GM15510 (cell line): ENCODE measurements around the gene LSM6.

ENCODE experiments used
- POLR2A ChIP-seq: IDR thresholded peaks from 3 replicates; pipeline ENCODE4 v1.6.1; 2011; ENCODE audit warnings: borderline replicate concordance; ENCODE audit not compliant: insufficient read length; ENCODE audit errors: extremely low read depth

The LSM6 gene

GRCh38 chr4:146165840-146166239 is 9.7 kb upstream of the LSM6 start:
- no peak for TF ChIP-seq POLR2A

DNA sequence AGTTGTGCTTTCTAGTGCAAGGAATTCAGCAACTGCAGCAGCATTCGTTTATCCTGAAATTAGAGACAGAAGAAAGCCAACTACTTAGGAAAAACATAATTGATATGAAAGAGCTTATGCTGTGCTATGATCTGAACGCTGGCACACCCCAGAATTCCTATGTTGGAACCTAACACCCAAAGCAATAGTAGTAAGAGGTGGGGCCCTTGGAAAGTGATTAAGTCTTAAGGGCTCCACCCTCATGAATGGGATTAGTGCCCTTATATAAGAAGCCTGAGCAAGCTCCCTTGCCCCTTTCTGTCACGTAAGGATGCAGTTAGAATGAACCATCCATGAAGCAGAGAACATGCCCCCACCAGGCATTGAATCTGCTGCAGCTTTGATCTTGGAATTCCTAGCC is 5.4 kb upstream of the LSM6 start:
- no peak for TF ChIP-seq POLR2A

- TF ChIP-seq POLR2A: no peak
These were observed 1.4 kb downstream of the LSM6 start for GRCh38 chr4:146176891-146177290.

DNA sequence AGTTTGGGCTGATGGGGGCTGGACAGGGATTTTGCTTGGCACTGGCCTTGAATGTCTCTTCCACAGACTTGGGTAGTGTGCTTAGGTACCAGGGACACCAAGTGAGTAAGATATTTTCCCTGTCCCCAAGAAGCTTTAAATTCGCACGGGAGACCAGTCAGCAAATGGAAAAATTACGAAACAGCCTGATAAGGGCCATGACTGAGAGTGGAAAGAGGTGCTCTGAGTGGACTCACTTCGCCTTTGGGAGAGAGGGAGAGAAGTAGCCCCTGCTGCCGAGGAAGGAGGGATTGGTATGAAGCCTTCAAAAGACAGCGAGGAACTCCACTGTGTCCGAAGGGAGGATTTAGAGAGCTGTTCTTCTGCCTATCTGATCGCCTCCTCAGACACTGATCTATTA is 2.6 kb downstream of the LSM6 start:
- no peak for TF ChIP-seq POLR2A

DNA sequence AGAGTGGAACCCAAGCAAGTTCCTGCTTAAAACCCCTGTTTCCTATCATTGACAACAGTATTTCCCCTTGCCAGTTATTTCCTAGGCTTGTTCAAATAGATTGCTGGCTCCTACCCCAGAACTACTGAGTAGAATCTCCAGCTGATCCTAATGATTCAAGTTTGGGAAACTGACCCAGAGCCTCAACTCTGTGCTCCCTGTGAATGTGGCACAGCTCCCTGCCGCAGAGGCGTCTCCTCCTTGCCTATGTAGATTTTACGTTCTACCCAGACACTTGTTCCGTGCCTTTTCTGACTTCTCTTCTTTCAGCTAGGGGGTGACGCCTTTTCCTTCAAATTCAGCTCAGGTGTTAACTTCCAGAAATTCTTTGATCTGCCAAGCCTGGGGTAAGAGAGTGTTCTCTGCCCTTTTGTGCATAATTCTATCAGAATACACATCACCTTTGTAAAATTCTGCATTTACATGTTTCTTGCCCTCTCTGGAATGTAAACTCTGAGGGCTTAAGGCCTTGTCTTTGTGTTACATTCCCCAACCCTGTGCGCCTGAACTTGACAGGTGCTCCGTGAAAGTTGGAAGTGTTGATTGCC is 4.4 kb downstream of the LSM6 start:
- TF ChIP-seq POLR2A: no peak

GRCh38 chr4:146182443-146182842 is 6.9 kb downstream of the LSM6 start:
- no peak for TF ChIP-seq POLR2A

DNA sequence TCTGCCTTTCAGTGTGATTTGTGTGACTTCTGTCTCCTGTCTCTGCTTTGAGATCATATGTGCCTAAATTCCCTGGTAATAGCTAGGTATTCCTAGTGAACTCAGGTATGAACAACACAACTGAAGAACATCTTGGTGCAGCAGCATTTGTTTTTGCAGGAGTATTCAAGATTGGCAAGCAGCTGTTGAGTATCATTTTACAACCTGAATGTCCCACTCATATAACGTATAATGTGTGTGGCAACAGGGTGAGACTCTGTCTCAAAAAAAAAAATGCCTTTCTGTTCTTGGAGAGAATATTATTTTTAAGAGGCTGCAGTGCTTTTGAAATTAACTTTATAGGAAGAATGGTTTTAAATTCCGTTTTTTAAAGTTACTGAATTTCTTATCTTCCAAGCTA is 7.7 kb downstream of the LSM6 start:
- TF ChIP-seq POLR2A: no peak

GRCh38 chr4:146186041-146186440 is 10.5 kb downstream of the LSM6 start:
- no peak for TF ChIP-seq POLR2A

- TF ChIP-seq POLR2A: no peak
These were observed 11.1 kb downstream of the LSM6 start for GRCh38 chr4:146186596-146186995.

DNA sequence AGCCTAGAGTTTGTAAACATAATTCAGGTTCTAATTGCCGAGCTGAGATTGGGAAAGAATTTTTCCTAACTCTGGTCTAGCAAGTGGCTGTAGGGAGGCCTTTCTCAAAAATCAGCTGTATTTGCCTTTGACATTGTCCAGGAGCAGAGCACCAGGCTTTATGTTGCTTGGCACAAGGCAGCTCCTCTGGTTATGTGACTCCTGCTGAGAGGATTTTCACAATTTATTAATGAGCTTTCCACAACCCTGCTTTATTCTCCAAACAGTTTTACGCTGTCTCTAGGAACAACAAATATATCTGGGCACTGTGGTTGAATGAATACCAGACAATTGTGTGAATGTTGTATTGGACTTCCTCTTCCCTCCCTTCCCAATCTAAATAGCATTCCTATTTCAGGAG is 14.9 kb downstream of the LSM6 start:
- TF ChIP-seq POLR2A: no peak

DNA sequence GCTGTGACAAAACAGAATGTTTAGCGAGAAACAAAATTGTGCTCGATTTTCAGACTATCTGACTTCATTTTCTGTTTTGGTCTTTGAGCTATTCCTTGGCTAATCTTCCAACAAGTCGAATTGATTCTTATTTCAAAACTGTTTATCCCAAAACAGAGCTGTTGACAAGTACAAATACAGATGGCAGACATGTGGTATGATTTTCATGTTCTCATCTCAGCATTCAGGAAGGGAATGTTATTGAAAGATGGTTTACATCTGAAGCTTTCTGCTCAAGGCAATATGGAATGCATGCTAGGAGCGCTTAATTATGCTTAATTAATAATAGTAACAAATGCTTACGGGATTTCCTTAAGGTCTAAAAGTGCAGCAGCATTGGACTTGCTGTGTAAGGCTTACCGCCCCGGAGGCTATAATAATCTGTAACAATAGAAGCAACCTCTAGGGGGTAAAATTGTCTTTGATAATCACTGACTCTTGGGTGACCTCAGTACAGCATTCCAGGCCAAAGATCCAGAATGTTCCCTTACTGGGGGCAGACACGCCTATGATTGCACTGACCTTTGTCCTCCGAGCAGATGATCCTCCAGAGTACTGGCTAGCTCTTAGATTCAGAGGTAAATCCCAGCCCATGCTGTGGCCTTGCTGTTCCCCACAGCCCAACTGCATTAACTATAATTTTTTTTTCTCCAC is 16.4 kb downstream of the LSM6 start:
- no peak for TF ChIP-seq POLR2A

- no peak for TF ChIP-seq POLR2A
These were observed 18.1 kb downstream of the LSM6 start for GRCh38 chr4:146193628-146194027.

- no peak for TF ChIP-seq POLR2A
These were observed 18.7 kb downstream of the LSM6 start for GRCh38 chr4:146194212-146194611.

- TF ChIP-seq POLR2A: no peak
These were observed 27.1 kb downstream of the LSM6 start for GRCh38 chr4:146202665-146203064.

DNA sequence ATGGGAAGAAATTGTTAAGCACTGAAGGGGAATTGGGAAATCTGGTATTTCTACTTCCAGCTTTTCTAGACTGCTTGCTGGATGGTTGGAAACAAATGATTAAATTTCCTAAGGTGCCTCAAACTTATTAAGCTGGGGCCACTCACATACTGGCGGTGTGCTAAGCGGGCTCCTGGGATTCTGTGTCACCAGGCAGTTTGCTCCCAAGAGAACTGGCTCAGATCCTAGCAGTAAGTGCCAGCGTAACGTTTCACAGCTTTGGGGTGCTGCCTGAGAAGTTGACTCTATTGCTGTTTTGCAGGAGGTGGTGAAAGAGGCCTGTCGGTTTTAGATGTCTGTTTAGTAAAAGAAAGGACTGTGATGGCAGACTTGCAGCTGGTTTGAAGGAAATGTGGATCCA is 31.9 kb downstream of the LSM6 start:
- no peak for TF ChIP-seq POLR2A

DNA sequence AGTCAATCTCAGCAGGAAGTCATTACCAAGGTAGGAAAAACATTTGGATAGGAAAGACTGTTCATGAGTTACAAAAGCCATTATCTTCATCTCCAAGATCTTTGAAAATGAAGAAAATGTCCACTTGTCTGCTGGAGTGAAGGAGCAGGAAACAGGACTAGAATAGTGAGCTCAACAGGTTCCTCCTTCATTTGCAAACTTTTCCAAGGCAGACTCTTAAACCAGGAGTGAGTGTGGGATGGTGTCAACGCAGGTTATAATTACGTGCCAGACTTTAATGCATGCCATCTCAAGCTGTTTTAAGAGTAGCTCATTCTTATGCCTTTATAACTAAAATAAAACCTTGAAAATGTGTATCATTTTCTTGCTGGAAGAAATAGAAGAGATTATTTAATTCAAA is 35.4 kb downstream of the LSM6 start:
- no peak for TF ChIP-seq POLR2A
